ENCODE data around the gene IBA57. TPM values are rescaled to one million over a fixed set of nuclear protein-coding genes. Genes with fewer than 3 reads are reported as not detected.

Gene IBA57
- total RNA-seq, 1 donor from 2014 or later, result 7.7 TPM

GRCh38 chr1:228134591-228134990 lies 31.0 kb upstream of the IBA57 start:
- no peak for TF ChIP-seq CTCF (IDR thresholded peaks at IDR 0.05; ENCODE audit: partially characterized antibody, unreplicated experiment)
- peaks cover 1% of the 10 kb centered on the region for H3K9me3 Mint-ChIP-seq (ENCODE audit: unreplicated experiment)
- H3K27ac Mint-ChIP-seq (ENCODE audit: unreplicated experiment), result no peak overlapping the region
- peaks cover 7% of the 10 kb centered on the region for H3K27me3 Mint-ChIP-seq (ENCODE audit: unreplicated experiment)
- H3K36me3 Mint-ChIP-seq (ENCODE audit: unreplicated experiment), result no peaks in the 10 kb centered on the region
- no peaks in the 10 kb centered on the region for H3K4me1 Mint-ChIP-seq (ENCODE audit: low read depth, unreplicated experiment)
- H3K4me3 Mint-ChIP-seq (ENCODE audit: unreplicated experiment), result no peak overlapping the region
- DNase-seq, result no peak

- Mint-ChIP-seq H3K4me1 (ENCODE audit: low read depth, unreplicated experiment) (no peaks in the 10 kb centered on the region), H3K27me3 (ENCODE audit: unreplicated experiment) (peaks cover 10% of the 10 kb centered on the region), H3K9me3 (ENCODE audit: unreplicated experiment) (peaks cover 7% of the 10 kb centered on the region), H3K4me3 (ENCODE audit: unreplicated experiment) (no peak overlapping the region), H3K36me3 (ENCODE audit: unreplicated experiment) (no peaks in the 10 kb centered on the region), H3K27ac (ENCODE audit: unreplicated experiment) (no peak overlapping the region)
- no peak for TF ChIP-seq CTCF (IDR thresholded peaks at IDR 0.05; ENCODE audit: partially characterized antibody, unreplicated experiment)
- no peak for DNase-seq
Observed at GRCh38 chr1:228136901-228137300, 28.7 kb upstream of the IBA57 start.

GRCh38 chr1:228139406-228139930 lies 26.1 kb upstream of the IBA57 start:
- no peak for DNase-seq
- H3K27me3 Mint-ChIP-seq (ENCODE audit: unreplicated experiment), result peaks cover 11% of the 10 kb centered on the region
- peak overlapping the region; percentile 88 for H3K27ac Mint-ChIP-seq (ENCODE audit: unreplicated experiment)
- peak overlapping the region; percentile 88 for H3K4me3 Mint-ChIP-seq (ENCODE audit: unreplicated experiment)
- H3K4me1 Mint-ChIP-seq (ENCODE audit: low read depth, unreplicated experiment), result peaks cover 12% of the 10 kb centered on the region
- H3K9me3 Mint-ChIP-seq (ENCODE audit: unreplicated experiment), result peaks cover 14% of the 10 kb centered on the region
- TF ChIP-seq CTCF (IDR thresholded peaks at IDR 0.05; ENCODE audit: partially characterized antibody, unreplicated experiment), result no peak
- H3K36me3 Mint-ChIP-seq (ENCODE audit: unreplicated experiment), result no peaks in the 10 kb centered on the region

- peak; percentile 100 for DNase-seq
- H3K9me3 Mint-ChIP-seq (ENCODE audit: unreplicated experiment), result peaks cover 14% of the 10 kb centered on the region
- H3K27me3 Mint-ChIP-seq (ENCODE audit: unreplicated experiment), result peaks cover 11% of the 10 kb centered on the region
- peaks cover 12% of the 10 kb centered on the region for H3K4me1 Mint-ChIP-seq (ENCODE audit: low read depth, unreplicated experiment)
- H3K27ac Mint-ChIP-seq (ENCODE audit: unreplicated experiment), result peak within 1 kb of the TSS; percentile 88
- peak within 1 kb of the TSS; percentile 93 for H3K4me3 Mint-ChIP-seq (ENCODE audit: unreplicated experiment)
- peak; percentile 28 for TF ChIP-seq CTCF (IDR thresholded peaks at IDR 0.05; ENCODE audit: partially characterized antibody, unreplicated experiment)
- H3K36me3 Mint-ChIP-seq (ENCODE audit: unreplicated experiment), result no peaks in the 10 kb centered on the region
Observed at GRCh38 chr1:228139931-228140723, 25.5 kb upstream of the IBA57 start, which contains the start of gene GUK1. Gene GUK1 (plus strand): TSS chr1:228140279. CDS start chr1:228140303, 24 bp downstream.

- peak; percentile 17 for DNase-seq
- H3K36me3 Mint-ChIP-seq (ENCODE audit: unreplicated experiment), result no peaks in the 10 kb centered on the region
- H3K4me3 Mint-ChIP-seq (ENCODE audit: unreplicated experiment), result peak overlapping the region; percentile 93
- no peak for TF ChIP-seq CTCF (IDR thresholded peaks at IDR 0.05; ENCODE audit: partially characterized antibody, unreplicated experiment)
- H3K4me1 Mint-ChIP-seq (ENCODE audit: low read depth, unreplicated experiment), result peaks cover 12% of the 10 kb centered on the region
- peaks cover 14% of the 10 kb centered on the region for H3K9me3 Mint-ChIP-seq (ENCODE audit: unreplicated experiment)
- peak overlapping the region; percentile 75 for H3K27ac Mint-ChIP-seq (ENCODE audit: unreplicated experiment)
- peaks cover 12% of the 10 kb centered on the region for H3K27me3 Mint-ChIP-seq (ENCODE audit: unreplicated experiment)
Observed at GRCh38 chr1:228140724-228141225, 24.8 kb upstream of the IBA57 start.

Measured in glutamatergic neuron (in vitro differentiated cells).